Fibroblast of villous mesenchyme (primary cell): Measurements from ENCODE around the gene SIPA1L3. TPM values are rescaled to one million over a fixed set of nuclear protein-coding genes. Genes with fewer than 3 reads are reported as not detected.

Source experiments
- DNase-seq: peaks from one replicate; pipeline ENCODE4 v3.0.0-alpha.2; 2010; ENCODE audit warnings: low read depth
- H3K4me3 ChIP-seq: 2 replicates; pipeline ENCODE4 v1.5.1; 2011; ENCODE audit warnings: low read depth, mild to moderate bottlenecking, low read length
- CTCF ChIP-seq: IDR thresholded peaks from 2 replicates; pipeline ENCODE4 v1.5.1; 2012; ENCODE audit warnings: low read depth, mild to moderate bottlenecking, low read length; ENCODE audit not compliant: insufficient read depth
- total RNA-seq: library from RNA; depleted of rRNA; stranded (reverse); fragments of >200 nt; gene quantifications from 2 replicates; pipeline ENCODE4 v1.2.3, GENCODE V29; 2012

SIPA1L3 gene
- total RNA-seq, 1 donor, result 19.0 TPM

DNA sequence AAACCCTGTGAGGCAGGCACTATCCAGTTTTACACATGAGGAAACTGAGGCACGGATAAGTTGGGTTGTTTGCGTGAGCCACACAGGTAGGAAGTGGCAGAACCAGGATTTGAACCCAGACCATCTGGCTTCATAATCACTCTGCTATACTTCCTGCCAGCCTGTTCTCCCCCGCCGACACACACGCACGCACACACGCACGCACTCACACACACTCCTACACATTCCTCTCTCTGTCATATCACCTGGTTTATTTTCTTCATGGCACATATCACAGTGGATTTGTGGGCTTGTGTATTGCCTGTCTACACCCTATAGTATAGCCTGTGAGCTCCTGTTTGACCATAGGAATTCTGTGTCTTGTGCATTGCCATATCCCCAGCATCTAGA lies 140.0 kb downstream of the SIPA1L3 start:
- no peak for TF ChIP-seq CTCF
- no peak overlapping the region for H3K4me3 ChIP-seq
- DNase-seq, result no peak

- TF ChIP-seq CTCF, result no peak
- DNase-seq, result no peak
Observed at GRCh38 chr19:38047641-38048040, 140.6 kb downstream of the SIPA1L3 start.

GRCh38 chr19:38049105-38049649 lies 142.2 kb downstream of the SIPA1L3 start:
- DNase-seq, result peak; percentile 68
- no peak for TF ChIP-seq CTCF
- H3K4me3 ChIP-seq, result no peak overlapping the region

More at GRCh38 chr19:38047641-38048040, 140.6 kb downstream of the SIPA1L3 start:
- H3K4me3 ChIP-seq, result no peak overlapping the region

GRCh38 chr19:38055010-38055409 lies 148.0 kb downstream of the SIPA1L3 start:
- TF ChIP-seq CTCF, result no peak
- no peak for DNase-seq
- no peak overlapping the region for H3K4me3 ChIP-seq

DNA sequence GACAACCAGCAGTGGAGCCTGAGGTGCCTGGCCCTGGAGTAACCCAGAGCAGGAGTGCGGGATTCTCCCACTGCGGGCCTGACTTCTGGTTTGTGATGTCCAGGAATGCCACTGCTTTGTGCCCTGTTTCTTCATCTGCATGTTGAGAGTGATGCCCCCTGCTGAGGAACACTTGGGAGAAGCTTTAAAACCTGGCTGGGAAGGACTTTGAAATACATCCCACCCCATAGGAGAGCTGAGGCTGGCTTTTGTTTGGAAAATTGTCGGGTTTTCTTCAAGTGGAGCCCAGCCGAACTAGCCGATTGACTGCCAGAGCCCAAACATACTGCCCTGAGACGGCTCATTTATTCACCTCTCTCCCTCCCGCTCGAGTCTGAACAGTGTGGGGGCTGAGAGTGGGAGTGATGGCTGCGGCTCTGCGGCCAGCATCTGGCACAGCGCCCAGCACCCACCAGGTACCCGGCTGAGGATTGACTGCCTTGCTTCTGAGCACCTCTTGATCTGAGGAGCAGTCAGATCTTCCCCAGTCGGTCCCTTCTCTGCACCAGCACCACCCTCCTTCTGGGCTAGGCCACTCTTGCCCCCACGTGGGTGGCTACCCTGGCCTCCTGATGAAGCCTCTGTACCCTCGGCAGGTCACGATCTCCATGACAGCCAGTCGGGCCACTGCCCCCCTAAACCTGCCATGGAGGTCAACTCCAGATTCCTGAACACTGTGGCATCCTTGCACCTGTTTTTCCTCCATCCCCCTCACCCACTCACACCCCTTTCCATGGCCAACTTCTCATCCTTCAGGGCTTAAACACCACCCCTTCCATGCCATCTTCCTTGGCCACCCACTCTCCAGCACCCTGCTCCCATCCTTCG lies 148.9 kb downstream of the SIPA1L3 start:
- no peak overlapping the region for H3K4me3 ChIP-seq
- DNase-seq, result no peak
- TF ChIP-seq CTCF, result no peak

- H3K4me3 ChIP-seq, result no peak overlapping the region
- no peak for TF ChIP-seq CTCF
- no peak for DNase-seq
Observed at GRCh38 chr19:38056646-38057045, 149.6 kb downstream of the SIPA1L3 start.
